HG03565 (cell line): ENCODE measurements around the gene PLD1.

Experiments used
- ATAC-seq: cut with Tn5 transposase; IDR thresholded peaks from one replicate; pipeline ENCODE4 v1.9.1; 2021; ENCODE audit warnings: mild to moderate bottlenecking, moderate library complexity; ENCODE audit not compliant: unreplicated experiment

Gene PLD1

GRCh38 chr3:171772427-171773056 is 37.7 kb downstream of the PLD1 start:
- peak; percentile 45 for ATAC-seq

DNA sequence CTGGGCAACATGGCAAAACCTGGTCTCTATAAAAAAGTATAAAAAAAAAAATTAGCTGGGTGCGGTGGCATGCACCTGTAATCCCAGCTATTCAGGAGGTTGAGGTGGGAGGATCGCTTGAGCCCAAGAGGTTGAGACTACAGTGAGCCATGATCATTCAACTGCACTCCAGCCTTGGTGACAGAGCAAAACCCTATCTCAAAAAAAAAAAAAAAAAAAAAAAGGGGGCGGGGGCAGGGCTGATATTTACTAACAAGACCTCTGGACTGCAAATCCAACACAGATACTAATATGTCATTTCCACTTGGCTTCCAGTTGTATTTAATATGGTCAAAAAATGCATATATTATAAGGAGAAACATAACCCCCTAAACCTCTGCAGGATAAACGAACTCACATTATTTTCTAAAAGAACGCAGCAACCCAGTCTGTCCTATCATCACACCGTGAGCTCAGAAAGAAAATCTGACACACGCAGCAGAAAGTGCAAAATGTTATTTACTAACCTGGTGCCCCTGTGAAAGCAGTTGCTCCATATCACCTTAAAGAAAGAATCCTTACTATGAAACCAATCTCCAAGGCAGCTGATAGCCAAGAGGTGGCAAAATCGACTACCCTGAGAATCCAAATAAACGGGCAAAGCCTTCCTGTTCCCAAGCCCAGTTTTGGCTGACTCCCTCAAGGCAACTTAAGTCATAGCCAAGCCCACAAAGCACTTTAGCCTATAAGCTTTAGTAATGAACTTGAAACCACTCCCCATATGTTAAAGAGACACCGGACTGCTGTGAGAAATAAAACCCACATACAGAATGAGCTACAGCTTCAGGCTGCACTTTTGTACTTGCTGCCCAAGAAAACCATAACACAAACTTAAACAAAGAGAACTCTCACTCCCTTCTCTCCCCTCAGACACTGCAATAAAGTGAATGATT is 39.3 kb downstream of the PLD1 start:
- ATAC-seq, result no peak

DNA sequence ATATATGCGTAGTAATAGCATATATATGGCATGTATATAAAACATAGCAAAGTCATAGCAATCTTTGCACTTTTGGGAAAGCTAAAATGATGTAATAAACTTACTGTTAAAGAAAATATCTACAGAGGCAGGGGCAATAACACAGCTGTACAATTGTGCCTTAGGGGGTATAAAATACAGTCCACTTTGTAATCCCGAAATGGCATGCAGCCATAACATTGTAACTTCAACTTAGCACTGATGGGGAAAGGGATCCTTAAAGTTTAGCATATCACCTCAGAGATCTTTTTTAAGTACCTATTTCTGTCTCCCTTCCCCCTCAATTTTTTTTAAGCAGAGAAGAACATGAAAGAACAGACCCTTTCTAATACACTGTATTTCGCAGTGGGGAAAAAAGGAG is 40.8 kb downstream of the PLD1 start:
- no peak for ATAC-seq

GRCh38 chr3:171768986-171769385 is 41.3 kb downstream of the PLD1 start:
- no peak for ATAC-seq

DNA sequence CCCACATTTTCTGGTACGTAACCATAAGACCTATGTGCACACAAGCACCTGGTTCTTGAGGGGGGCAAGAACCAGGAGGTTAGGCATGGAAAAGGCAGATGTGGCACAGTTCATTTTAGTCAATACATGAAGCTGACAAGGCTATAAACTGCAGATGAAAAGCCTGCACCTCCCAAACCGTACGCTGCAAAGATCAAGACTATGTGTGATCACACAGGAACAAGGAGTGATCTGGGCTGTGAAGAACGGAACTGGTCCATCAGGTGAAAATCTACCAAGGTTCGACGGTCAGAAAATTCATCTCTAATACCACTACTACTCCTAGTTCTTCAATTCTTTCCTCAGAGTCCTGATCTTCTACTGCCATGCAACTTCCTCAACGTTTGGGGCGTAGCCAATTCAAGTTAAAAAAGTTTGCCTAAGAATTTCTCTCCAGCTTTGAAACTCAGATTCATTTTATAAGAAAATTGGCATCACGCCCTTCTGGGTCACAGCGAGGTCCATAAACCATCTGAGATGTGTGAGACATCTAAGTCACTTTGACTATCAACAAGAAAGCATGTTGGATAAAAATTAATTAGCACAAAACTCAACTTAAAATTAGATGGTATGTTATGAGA is 41.9 kb downstream of the PLD1 start:
- no peak for ATAC-seq

- no peak for ATAC-seq
These were observed 44.8 kb downstream of the PLD1 start for GRCh38 chr3:171765511-171765887.

GRCh38 chr3:171763392-171763791 is 46.9 kb downstream of the PLD1 start:
- ATAC-seq, result no peak

- ATAC-seq, result no peak
These were observed 49.8 kb downstream of the PLD1 start for GRCh38 chr3:171760477-171760876.

DNA sequence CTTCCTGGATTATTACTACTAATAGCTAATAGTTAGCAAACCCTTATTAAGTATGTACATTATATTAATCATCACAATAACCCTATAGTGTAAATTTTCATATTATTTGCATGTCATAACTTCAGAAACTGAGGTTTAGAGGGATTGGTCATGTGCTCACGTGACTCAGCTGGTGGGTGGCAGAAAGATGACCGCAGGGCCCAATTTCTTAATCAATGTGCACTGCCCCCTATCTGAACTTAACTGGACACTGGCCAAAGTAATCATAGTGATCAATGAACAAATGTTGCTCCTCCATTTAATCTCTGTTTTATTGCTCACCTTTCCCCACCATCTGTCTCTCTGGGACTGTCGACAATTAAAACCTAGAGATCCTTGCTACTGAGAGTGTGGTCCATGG is 52.2 kb downstream of the PLD1 start:
- no peak for ATAC-seq

DNA sequence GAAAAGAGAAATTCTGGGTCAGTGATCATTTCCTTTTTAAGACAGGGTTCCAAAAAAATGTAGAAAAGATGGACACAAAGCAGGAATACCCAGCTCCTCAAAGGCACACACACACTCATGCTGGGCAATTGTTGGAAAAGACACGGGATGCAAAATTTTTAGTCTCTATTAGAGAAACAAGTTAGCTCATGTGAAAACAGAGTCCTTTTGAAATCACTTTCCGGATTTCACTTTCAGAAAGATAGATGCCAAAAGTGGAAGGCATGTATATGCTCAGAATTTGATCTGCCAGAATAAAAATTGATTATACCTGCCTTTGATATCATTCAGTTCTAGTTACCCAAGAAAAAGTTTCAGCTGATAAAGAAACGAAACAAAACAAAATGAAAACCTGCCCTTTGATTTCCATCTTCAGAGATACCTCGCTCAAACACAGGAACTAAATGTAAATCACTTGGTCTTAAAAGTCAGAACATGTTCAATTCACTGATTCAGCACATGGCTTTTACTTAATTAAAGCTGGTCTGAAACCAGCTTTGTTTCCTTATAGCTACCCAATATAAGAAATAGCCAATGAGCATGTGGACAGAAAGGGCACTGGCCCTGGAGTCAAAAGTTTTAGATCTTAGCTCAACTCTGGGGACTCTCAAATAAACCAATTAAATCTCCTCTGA is 52.8 kb downstream of the PLD1 start:
- no peak for ATAC-seq

- ATAC-seq, result no peak
These were observed 54.6 kb downstream of the PLD1 start for GRCh38 chr3:171755656-171756055.

DNA sequence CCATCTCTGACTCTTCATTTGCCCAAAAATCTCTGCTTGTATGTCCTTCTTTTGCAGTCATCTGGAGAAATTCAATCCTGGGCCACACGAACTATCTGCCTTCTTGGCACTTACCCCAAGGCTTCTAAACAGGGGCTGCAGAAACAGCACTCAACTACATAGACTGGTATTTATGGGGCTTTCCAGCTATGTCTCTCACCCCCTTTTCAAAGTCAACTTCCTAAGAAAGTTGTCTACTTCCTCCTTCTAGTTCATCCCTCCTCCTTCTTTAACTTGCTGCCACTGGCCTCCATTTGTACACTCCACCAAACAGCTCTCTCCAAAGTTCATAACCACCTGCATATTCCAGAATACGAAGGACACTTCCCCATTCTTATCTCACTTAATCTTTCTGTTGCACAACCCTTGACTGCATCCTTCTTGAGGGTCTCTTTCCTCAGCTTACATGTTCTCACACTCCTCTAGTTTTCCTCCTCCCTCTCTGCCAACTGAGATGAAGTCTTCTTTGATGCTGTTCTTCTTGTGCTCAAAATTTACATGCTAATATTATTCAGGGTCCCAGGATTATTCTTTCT is 55.2 kb downstream of the PLD1 start:
- ATAC-seq, result no peak

DNA sequence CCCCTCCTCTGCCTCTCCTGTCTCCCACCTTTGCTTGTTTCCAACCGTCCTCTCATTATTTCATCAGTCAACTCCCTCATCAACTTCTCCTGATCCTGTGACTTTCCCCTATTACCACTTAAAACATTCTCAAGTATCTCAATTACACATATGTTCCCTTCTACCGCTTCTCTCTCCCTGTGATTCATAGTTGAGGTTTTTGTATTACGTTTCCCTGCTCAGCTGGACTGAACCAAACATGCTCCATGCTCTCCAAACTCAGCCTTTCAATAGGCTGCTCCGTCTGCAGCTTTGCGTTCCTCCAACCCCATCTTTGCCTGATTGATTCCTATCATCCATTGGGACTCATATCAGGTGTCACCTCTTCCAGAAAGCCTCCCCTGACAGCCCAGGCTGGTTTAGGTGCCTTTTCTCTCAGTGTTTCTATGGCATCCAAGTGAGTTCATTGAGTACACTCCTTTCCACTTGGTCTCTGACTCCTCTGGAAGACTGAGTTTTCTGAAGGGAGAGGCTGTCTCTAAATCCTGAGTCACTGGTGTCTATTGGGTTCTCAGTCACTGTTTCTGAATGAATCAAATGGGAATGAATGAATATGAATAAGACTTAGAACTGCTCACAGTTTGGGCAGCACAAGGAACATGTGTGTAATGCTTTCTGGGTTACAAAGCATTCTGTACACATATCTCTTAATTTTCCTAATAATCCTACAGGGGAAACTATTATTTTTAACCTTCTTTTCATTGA is 56.4 kb downstream of the PLD1 start:
- ATAC-seq, result no peak

GRCh38 chr3:171753025-171753472 is 57.2 kb downstream of the PLD1 start:
- ATAC-seq, result no peak

DNA sequence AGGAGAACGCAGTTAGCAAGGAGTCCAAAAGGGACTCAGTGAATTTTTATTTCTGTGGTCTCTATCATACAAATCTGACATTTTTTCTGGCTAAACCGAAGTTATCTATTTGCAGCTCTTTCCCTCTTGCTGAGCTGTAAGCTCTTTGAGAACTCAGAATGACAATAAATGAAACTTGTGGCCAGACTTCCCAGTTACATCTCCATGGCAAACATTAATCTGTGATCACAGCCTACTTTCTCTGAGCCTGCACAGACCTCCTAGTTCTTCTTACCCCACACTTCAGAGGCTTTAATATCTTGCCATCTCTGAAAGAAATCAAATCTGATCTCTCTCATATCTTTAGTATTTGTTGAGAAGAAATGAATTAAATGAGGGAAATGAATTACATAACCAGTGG is 58.0 kb downstream of the PLD1 start:
- no peak for ATAC-seq

GRCh38 chr3:171749124-171749523 is 61.2 kb downstream of the PLD1 start:
- no peak for ATAC-seq

DNA sequence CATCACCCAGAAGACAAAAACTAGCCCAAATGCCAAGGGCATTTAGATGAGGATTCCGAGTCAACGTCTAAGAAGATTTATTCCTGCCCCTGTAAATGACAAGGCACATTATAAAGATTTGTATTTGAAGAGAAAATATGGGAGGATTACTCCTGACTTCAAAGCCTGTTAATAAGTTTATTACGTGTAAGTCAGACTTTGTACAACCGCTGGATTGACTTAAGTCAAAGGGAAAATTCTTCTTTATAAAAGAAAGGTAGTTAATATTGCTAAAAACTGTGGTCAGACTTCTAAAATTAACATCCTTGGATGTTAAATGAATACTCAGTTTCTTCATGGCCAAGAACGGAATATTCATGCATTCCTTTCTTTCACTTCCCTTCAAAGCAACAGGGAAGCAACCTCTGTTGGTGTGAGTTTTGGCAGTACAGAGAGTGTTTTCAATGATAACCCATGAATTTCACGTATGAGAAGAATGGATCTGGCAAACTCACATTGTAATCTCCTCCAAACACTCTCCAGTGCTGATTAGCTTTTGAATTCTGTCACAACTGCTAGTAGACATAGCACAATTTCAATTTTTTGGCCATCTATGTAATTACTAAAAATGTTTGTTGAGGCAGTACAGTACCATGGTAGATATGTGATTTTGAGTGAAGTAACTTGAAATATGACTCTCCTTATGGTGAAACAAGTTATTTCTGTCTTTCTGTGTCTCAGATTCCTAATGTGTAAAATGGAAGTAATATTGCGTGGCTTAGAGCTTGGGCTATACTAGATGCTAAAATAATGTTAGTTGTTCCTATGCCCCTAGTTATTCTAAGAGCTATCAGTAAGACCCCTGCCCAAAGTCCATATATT is 62.0 kb downstream of the PLD1 start:
- ATAC-seq, result no peak

- ATAC-seq, result no peak
These were observed 62.9 kb downstream of the PLD1 start for GRCh38 chr3:171747223-171747920.
